Measurements from ENCODE around the gene GAN.

GRCh38 chr16:81347425-81347824 is 32.7 kb downstream of the GAN start:
- no peak for TF ChIP-seq CTCF (conservative IDR thresholded peaks at IDR 0.05; ENCODE audit: low read depth, low read length)
- no peak for TF ChIP-seq MXI1 (IDR thresholded peaks at IDR 0.05; ENCODE audit: borderline replicate concordance, low read depth, low read length)
- TF ChIP-seq USF2 (IDR thresholded peaks at IDR 0.05; ENCODE audit: low read depth, low read length) = no peak
- TF ChIP-seq POLR2A (IDR thresholded peaks at IDR 0.05; ENCODE audit: low read depth, low read length) = no peak
- TF ChIP-seq MAZ (IDR thresholded peaks at IDR 0.05; ENCODE audit: borderline replicate concordance, low read depth, low read length) = no peak
- TF ChIP-seq RAD21 (IDR thresholded peaks at IDR 0.05; ENCODE audit: low read length) = no peak
- TF ChIP-seq NFE2L2 (IDR thresholded peaks at IDR 0.05; ENCODE audit: low read depth, low read length) = no peak

Measured in IMR-90 (cell line).